ENCODE results near the gene PFKFB4. TPM values are rescaled to one million over a fixed set of nuclear protein-coding genes. Genes with fewer than 3 reads are reported as not detected.
"Not testable (repeated sequence)": the region's sequence is repeated elsewhere in the genome, so short reads cannot be mapped to it uniquely, and the experiment has no call there.

PFKFB4 gene
- total RNA-seq, 4 donors from 2014 or later, result 1.8 to 2.9 (median 1.9) TPM

- H3K36me3 ChIP-seq, result no peaks in the 10 kb centered on the region
- DNase-seq (ENCODE audit: extremely low spot score), result no peak
- intact Hi-C loops (cut with DNase I), result no loop called here
- WGBS, result 89% methylated on average over 14 of the region's 14 CpGs
- no peaks in the 10 kb centered on the region for H3K27me3 ChIP-seq
- no peak overlapping the region for H3K27ac ChIP-seq (replicated peaks in 1 of 4)
- H3K9me3 ChIP-seq, result no peaks in the 10 kb centered on the region
- peaks cover 22 to 33% (median 30%) of the 10 kb centered on the region in 4 donors for H3K4me1 ChIP-seq
- TF ChIP-seq POLR2AphosphoS5 (IDR thresholded peaks at IDR 0.05) (no peak), EP300 (IDR thresholded peaks at IDR 0.05) (no peak), POLR2A (IDR thresholded peaks at IDR 0.05; ENCODE audit: low read depth) (no peak)
- TF ChIP-seq, protein P1, sequence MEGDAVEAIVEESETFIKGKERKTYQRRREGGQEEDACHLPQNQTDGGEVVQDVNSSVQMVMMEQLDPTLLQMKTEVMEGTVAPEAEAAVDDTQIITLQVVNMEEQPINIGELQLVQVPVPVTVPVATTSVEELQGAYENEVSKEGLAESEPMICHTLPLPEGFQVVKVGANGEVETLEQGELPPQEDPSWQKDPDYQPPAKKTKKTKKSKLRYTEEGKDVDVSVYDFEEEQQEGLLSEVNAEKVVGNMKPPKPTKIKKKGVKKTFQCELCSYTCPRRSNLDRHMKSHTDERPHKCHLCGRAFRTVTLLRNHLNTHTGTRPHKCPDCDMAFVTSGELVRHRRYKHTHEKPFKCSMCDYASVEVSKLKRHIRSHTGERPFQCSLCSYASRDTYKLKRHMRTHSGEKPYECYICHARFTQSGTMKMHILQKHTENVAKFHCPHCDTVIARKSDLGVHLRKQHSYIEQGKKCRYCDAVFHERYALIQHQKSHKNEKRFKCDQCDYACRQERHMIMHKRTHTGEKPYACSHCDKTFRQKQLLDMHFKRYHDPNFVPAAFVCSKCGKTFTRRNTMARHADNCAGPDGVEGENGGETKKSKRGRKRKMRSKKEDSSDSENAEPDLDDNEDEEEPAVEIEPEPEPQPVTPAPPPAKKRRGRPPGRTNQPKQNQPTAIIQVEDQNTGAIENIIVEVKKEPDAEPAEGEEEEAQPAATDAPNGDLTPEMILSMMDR (IDR thresholded peaks at IDR 0.05), result no peak
- H3K4me3 ChIP-seq, result no peak overlapping the region
Measured at GRCh38 chr3:48553886-48554845, 2.4 kb downstream of the PFKFB4 start.

GRCh38 chr3:48553361-48553760 lies 3.2 kb downstream of the PFKFB4 start:
- H3K4me3 ChIP-seq, result no peak overlapping the region
- H3K27ac ChIP-seq (replicated peaks in 1 of 4), result no peak overlapping the region
- TF ChIP-seq POLR2A (IDR thresholded peaks at IDR 0.05; ENCODE audit: low read depth) (no peak), POLR2AphosphoS5 (IDR thresholded peaks at IDR 0.05) (no peak), EP300 (IDR thresholded peaks at IDR 0.05) (no peak)
- TF ChIP-seq, protein P1 (IDR thresholded peaks at IDR 0.05), result no peak
- no peaks in the 10 kb centered on the region for H3K9me3 ChIP-seq
- no peaks in the 10 kb centered on the region for H3K27me3 ChIP-seq
- H3K4me1 ChIP-seq, result peaks cover 20 to 30% (median 26%) of the 10 kb centered on the region in 4 donors
- H3K36me3 ChIP-seq, result no peaks in the 10 kb centered on the region
- no peak for DNase-seq (ENCODE audit: extremely low spot score)
- intact Hi-C loops (cut with DNase I), result no loop called here
- WGBS, result 91% methylated on average over 5 of the region's 5 CpGs

GRCh38 chr3:48552111-48552951 lies 4.3 kb downstream of the PFKFB4 start:
- no peak overlapping the region for H3K27ac ChIP-seq (replicated peaks in 1 of 4)
- H3K4me1 ChIP-seq, result peaks cover 9 to 20% (median 16%) of the 10 kb centered on the region in 4 donors
- H3K4me3 ChIP-seq, result no peak overlapping the region
- intact Hi-C loops (cut with DNase I), result no loop called here
- no peak for DNase-seq (ENCODE audit: extremely low spot score)
- TF ChIP-seq EP300 (IDR thresholded peaks at IDR 0.05) (no peak), POLR2AphosphoS5 (IDR thresholded peaks at IDR 0.05) (no peak), POLR2A (IDR thresholded peaks at IDR 0.05; ENCODE audit: low read depth) (no peak)
- TF ChIP-seq, protein P1 (IDR thresholded peaks at IDR 0.05), result no peak
- H3K9me3 ChIP-seq, result no peaks in the 10 kb centered on the region
- 79% methylated on average over 12 of the region's 14 CpGs for WGBS
- H3K36me3 ChIP-seq, result peaks cover 0 to 6% (median 0%) of the 10 kb centered on the region in 4 donors
- H3K27me3 ChIP-seq, result no peaks in the 10 kb centered on the region

GRCh38 chr3:48551651-48552050 lies 5.0 kb downstream of the PFKFB4 start:
- H3K27ac ChIP-seq (replicated peaks in 1 of 4); H3K9me3 ChIP-seq; H3K4me3 ChIP-seq; H3K27me3 ChIP-seq; DNase-seq (ENCODE audit: extremely low spot score): not testable (repeated sequence)
- H3K4me1 ChIP-seq, result peaks cover 7 to 16% (median 12%) of the 10 kb centered on the region in 4 donors
- intact Hi-C loops (cut with DNase I), result loop anchor here (2.0 kb wide), 1 partner anchor 279 kb away; no protein-coding TSS in a partner anchor
- peaks cover 0 to 12% (median 0%) of the 10 kb centered on the region in 4 donors for H3K36me3 ChIP-seq
- 93% methylated on average over 6 of the region's 7 CpGs for WGBS
